Cardiac fibroblast (primary cell): Measurements from ENCODE around the gene VASP.

Experiments used
- DNase-seq, 2 donors: peaks; one replicate each; pipeline versions ENCODE4 v3.0.0 to v3.0.0-alpha.2; 2010; ENCODE audit warnings: low read depth in 2 of 2
- H3K4me3 ChIP-seq, 2 donors: replicated peaks in 1 of 2; 1 replicate in 1 of 2; 2 replicates in 1 of 2; pipeline ENCODE4 v1.5.1; 2011; ENCODE audit warnings: low read depth in 2 of 2, low read length in 2 of 2, mild to moderate bottlenecking in 2 of 2, moderate library complexity in 1 of 2
- TF ChIP-seq, protein P1 (sequence below): IDR thresholded peaks from one replicate; pipeline ENCODE4 v1.5.1; 2011; ENCODE audit warnings: low read depth, mild to moderate bottlenecking, low read length, inconsistent platforms

Gene VASP

DNA sequence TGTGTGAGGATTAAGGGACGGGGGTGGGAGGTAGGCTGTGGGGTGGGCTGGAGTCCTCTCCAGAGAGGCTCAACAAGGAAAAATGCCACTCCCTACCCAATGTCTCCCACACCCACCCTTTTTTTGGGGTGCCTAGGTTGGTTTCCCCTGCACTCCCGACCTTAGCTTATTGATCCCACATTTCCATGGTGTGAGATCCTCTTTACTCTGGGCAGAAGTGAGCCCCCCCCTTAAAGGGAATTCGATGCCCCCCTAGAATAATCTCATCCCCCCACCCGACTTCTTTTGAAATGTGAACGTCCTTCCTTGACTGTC is 34.0 kb upstream of the VASP start:
- DNase-seq: no peak
- TF ChIP-seq, protein P1, sequence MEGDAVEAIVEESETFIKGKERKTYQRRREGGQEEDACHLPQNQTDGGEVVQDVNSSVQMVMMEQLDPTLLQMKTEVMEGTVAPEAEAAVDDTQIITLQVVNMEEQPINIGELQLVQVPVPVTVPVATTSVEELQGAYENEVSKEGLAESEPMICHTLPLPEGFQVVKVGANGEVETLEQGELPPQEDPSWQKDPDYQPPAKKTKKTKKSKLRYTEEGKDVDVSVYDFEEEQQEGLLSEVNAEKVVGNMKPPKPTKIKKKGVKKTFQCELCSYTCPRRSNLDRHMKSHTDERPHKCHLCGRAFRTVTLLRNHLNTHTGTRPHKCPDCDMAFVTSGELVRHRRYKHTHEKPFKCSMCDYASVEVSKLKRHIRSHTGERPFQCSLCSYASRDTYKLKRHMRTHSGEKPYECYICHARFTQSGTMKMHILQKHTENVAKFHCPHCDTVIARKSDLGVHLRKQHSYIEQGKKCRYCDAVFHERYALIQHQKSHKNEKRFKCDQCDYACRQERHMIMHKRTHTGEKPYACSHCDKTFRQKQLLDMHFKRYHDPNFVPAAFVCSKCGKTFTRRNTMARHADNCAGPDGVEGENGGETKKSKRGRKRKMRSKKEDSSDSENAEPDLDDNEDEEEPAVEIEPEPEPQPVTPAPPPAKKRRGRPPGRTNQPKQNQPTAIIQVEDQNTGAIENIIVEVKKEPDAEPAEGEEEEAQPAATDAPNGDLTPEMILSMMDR: no peak
- H3K4me3 ChIP-seq: no peak overlapping the region

DNA sequence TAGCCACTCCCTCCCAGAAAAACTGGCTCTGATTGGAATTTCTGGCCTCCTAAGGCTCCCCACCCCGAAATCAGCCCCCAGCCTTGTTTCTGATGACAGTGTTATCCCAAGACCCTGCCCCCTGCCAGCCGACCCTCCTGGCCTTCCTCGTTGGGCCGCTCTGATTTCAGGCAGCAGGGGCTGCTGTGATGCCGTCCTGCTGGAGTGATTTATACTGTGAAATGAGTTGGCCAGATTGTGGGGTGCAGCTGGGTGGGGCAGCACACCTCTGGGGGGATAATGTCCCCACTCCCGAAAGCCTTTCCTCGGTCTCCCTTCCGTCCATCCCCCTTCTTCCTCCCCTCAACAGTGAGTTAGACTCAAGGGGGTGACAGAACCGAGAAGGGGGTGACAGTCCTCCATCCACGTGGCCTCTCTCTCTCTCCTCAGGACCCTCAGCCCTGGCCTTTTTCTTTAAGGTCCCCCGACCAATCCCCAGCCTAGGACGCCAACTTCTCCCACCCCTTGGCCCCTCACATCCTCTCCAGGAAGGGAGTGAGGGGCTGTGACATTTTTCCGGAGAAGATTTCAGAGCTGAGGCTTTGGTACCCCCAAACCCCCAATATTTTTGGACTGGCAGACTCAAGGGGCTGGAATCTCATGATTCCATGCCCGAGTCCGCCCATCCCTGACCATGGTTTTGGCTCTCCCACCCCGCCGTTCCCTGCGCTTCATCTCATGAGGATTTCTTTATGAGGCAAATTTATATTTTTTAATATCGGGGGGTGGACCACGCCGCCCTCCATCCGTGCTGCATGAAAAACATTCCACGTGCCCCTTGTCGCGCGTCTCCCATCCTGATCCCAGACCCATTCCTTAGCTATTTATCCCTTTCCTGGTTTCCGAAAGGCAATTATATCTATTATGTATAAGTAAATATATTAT is 33.3 kb upstream of the VASP start:
- DNase-seq: peak in 1 of 2 donors; percentile 56
- TF ChIP-seq, protein P1: no peak
- H3K4me3 ChIP-seq: no peak overlapping the region

DNA sequence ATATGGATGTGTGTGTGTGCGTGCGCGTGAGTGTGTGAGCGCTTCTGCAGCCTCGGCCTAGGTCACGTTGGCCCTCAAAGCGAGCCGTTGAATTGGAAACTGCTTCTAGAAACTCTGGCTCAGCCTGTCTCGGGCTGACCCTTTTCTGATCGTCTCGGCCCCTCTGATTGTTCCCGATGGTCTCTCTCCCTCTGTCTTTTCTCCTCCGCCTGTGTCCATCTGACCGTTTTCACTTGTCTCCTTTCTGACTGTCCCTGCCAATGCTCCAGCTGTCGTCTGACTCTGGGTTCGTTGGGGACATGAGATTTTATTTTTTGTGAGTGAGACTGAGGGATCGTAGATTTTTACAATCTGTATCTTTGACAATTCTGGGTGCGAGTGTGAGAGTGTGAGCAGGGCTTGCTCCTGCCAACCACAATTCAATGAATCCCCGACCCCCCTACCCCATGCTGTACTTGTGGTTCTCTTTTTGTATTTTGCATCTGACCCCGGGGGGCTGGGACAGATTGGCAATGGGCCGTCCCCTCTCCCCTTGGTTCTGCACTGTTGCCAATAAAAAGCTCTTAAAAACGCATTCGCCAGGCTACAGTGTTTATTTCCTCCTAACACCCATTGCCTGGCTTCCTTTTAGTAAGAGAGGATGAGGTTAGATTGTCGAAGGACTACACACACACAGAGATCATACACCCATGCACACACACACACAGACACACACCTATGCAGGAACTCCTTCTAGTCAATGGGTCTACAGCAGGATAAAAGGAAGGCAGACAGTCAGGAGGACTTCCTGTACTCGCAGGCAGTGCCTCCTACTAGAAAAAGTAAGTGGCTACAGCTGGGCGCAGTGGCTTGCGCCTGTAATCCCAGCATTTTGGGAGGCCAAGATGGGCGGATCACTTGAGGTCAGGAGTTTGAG is 32.4 kb upstream of the VASP start:
- TF ChIP-seq, protein P1: no peak
- H3K4me3 ChIP-seq: no peak overlapping the region
- peak in 1 of 2 donors; percentile 59 for DNase-seq

DNA sequence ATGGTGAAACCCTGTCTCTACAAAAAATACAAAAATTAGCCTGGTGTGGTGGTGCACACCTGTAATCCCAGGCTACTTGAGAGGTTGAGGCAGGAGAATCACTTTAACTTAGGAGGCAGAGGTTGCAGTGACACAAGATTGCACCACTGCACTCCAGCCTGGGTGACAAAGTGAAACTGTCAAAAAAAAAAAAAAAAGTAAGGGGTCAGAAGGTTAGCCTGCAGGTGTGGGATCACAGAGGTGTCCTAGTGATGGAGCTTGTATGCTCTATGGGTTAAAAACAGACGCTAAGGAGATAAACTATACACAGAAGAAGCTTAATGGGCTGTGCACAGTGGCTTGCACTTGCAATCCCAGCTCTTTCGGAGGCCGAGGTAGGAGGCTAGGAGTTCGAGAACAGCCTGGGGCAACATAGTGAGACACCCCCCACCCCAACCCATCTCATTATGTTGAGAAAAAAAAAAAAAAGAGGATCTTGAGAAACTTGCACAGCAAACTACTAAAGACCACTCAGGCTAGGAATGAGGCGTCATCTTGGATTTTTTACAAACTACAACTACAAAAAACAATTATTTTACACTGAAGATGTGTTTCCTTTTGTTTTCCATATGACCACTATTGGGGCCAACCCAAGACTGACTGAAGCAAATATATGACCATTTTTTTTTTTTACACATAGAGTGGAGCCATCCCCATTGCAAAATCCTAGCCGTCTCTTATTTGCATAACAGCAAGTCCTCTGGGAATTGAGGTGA is 31.6 kb upstream of the VASP start:
- DNase-seq: peak in 1 of 2 donors; percentile 65

DNA sequence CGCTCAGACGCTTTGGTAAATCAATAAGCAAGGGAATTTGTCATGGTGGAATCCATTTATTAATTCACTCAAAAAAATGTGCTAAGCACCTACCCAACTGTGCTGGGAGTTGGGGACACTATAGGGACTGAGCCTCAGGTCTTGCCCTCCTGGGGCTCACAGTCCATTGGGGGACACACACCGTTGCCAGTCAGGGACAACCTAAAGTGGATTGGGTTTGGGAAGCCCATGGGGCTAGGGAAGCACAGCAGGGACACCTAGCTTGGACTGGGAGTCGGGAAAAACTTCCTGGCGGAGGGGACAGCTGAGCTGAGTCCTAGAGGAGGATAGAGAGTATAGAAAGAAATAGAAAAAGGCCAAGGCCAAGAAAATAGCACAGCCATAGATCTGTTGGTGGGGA is 31.0 kb upstream of the VASP start:
- peak in 1 of 2 donors; percentile 55 for DNase-seq
- TF ChIP-seq, protein P1: no peak
- H3K4me3 ChIP-seq: no peak overlapping the region

More for the DNA sequence above, 31.6 kb upstream of the VASP start:
- H3K4me3 ChIP-seq: no peak overlapping the region
- TF ChIP-seq, protein P1: no peak

DNA sequence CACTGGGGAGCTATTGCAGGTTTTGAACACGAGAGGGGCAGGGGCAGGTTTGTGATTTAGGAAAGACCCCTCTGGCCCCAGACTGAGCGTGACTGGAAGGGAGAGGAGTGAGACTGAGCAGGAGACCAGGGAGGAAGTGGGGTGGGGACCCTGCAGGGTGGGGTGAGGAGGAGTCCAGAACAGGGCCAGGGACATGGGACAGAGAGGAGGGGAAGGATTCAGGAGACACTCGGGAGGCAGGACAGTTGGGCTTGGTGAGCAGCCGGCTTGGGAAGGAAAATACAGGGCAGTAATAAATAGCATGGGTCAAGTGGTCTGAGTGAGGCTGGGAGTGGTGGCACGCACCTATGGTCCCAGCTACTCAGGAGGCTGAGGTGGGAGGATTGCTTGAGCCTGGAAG is 30.1 kb upstream of the VASP start:
- no peak for DNase-seq
- no peak overlapping the region for H3K4me3 ChIP-seq
- TF ChIP-seq, protein P1: no peak
